A172 (cell line): ENCODE measurements around the gene ASAH2. TPM values are rescaled to one million over a fixed set of nuclear protein-coding genes. Genes with fewer than 3 reads are reported as not detected.
"Not testable (repeated sequence)": the region's sequence is repeated elsewhere in the genome, so short reads cannot be mapped to it uniquely, and the experiment has no call there.

Experiments
- DNase-seq: peaks from one replicate; pipeline ENCODE4 v3.0.0-alpha.2; 2015; ENCODE audit warnings: low spot score
- total RNA-seq: library from RNA; depleted of rRNA; stranded (reverse); fragments of >200 nt; shearing (Covaris generic); gene quantifications from 2 replicates; pipeline ENCODE4 v1.2.3, GENCODE V29; 2014

ASAH2 gene
- total RNA-seq, 1 experiment from 2014 or later: 0.83 TPM

- DNase-seq: no peak
Measured at GRCh38 chr10:50254479-50254878, 3.2 kb upstream of the ASAH2 start.

- DNase-seq: no peak
Measured at GRCh38 chr10:50250096-50250854, 1.0 kb downstream of the ASAH2 start.

GRCh38 chr10:50248598-50248997, 2.7 kb downstream of the ASAH2 start:
- no peak for DNase-seq

GRCh38 chr10:50248062-50248461, 3.3 kb downstream of the ASAH2 start:
- DNase-seq: no peak

GRCh38 chr10:50244201-50244600, 7.1 kb downstream of the ASAH2 start:
- no peak for DNase-seq

GRCh38 chr10:50242777-50243176, 8.5 kb downstream of the ASAH2 start:
- no peak for DNase-seq

GRCh38 chr10:50241478-50241877, 9.8 kb downstream of the ASAH2 start:
- DNase-seq: not testable (repeated sequence)

- DNase-seq: no peak
Measured at GRCh38 chr10:50234486-50234885, 16.8 kb downstream of the ASAH2 start.

GRCh38 chr10:50232261-50232639, 19.1 kb downstream of the ASAH2 start:
- DNase-seq: no peak

- no peak for DNase-seq
Measured at GRCh38 chr10:50231515-50232260, 19.6 kb downstream of the ASAH2 start.

- no peak for DNase-seq
Measured at GRCh38 chr10:50229460-50229859, 21.9 kb downstream of the ASAH2 start.

GRCh38 chr10:50228672-50229071, 22.6 kb downstream of the ASAH2 start:
- no peak for DNase-seq

- DNase-seq: no peak
Measured at GRCh38 chr10:50226610-50227009, 24.7 kb downstream of the ASAH2 start.

- DNase-seq: peak; percentile 56
Measured at GRCh38 chr10:50224330-50224952, 26.9 kb downstream of the ASAH2 start.

GRCh38 chr10:50222199-50222598, 29.1 kb downstream of the ASAH2 start:
- DNase-seq: no peak

GRCh38 chr10:50221470-50221869, 29.8 kb downstream of the ASAH2 start:
- DNase-seq: no peak

- no peak for DNase-seq
Measured at GRCh38 chr10:50219646-50220045, 31.7 kb downstream of the ASAH2 start.

- DNase-seq: no peak
Measured at GRCh38 chr10:50219200-50219599, 32.1 kb downstream of the ASAH2 start.

GRCh38 chr10:50216894-50217293, 34.4 kb downstream of the ASAH2 start:
- DNase-seq: no peak

GRCh38 chr10:50216418-50216817, 34.9 kb downstream of the ASAH2 start:
- DNase-seq: no peak

- DNase-seq: no peak
Measured at GRCh38 chr10:50211670-50212069, 39.6 kb downstream of the ASAH2 start.

GRCh38 chr10:50210876-50211275, 40.4 kb downstream of the ASAH2 start:
- no peak for DNase-seq
